Activated CD4-positive, alpha-beta T cell treated with anti-CD3 and anti-CD28 coated beads for 36 hours (primary cell): ENCODE measurements around the gene SIGMAR1. TPM values are rescaled to one million over a fixed set of nuclear protein-coding genes. Genes with fewer than 3 reads are reported as not detected.

Source experiments
- ATAC-seq: fragments of 200-7000 bp; cut with Tn5 transposase; one replicate; pipeline ENCODE4 v1.10.0; 2021; ENCODE audit warnings: mild to moderate bottlenecking, moderate library complexity
- CTCF ChIA-PET: fragments of 350-600 bp; sonication (Branson Sonifier 250); formaldehyde crosslinking; loops from one replicate; lab custom pipeline; 2021; ENCODE audit warnings: antibody characterized with exemption; lab: Charles Lee
- POLR2A ChIA-PET: fragments of 350-600 bp; sonication (Branson Sonifier 250); formaldehyde crosslinking; loops from one replicate; lab custom pipeline; 2021; ENCODE audit warnings: antibody characterized with exemption, inconsistent platforms; lab: Charles Lee
- DNase-seq: peaks from one replicate; pipeline ENCODE4 v3.0.0-alpha.2; 2020
- H3K27ac Mint-ChIP-seq: one replicate; pipeline ENCODE4 v1.8.0; 2021; ENCODE audit warnings: mixed read lengths
- H3K27me3 Mint-ChIP-seq: one replicate; pipeline ENCODE4 v1.8.0; 2021; ENCODE audit warnings: mixed read lengths
- H3K36me3 Mint-ChIP-seq: one replicate; pipeline ENCODE4 v1.8.0; 2021; ENCODE audit warnings: low read depth, mixed read lengths
- H3K4me1 Mint-ChIP-seq: one replicate; pipeline ENCODE4 v1.8.0; 2021; ENCODE audit warnings: mixed read lengths
- H3K4me3 Mint-ChIP-seq: one replicate; pipeline ENCODE4 v1.8.0; 2021; ENCODE audit warnings: mild to moderate bottlenecking, moderate library complexity, mixed read lengths
- H3K9me3 Mint-ChIP-seq: one replicate; pipeline ENCODE4 v1.8.0; 2021; ENCODE audit warnings: low read depth, mixed read lengths
- intact Hi-C, 2 experiments: fragments of 100-400 bp; cut with DNase I in 1 of 2; cut with micrococcal nuclease in 1 of 2; formaldehyde crosslinking; loops; one replicate each; pipeline versions ENCODE4 v1.14.2 to v1.15.1; 2022 to 2024; cut with DNase I, micrococcal nuclease
- total RNA-seq, 2 experiments: library from RNA; stranded (reverse); gene quantifications; one replicate each; pipeline ENCODE4 v1.2.3, GENCODE V29; 2021

The SIGMAR1 gene
- total RNA-seq, 2 experiments from 2014 or later = 63.6 to 68.0 TPM

GRCh38 chr9:34590381-34591247 is 47.0 kb downstream of the SIGMAR1 start:
- H3K36me3 Mint-ChIP-seq = no peaks in the 10 kb centered on the region
- intact Hi-C loops = loop anchor here (1.0 to 5.0 kb wide), 5 partner anchors 28 to 186 kb away; no protein-coding TSS in a partner anchor
- POLR2A ChIA-PET = no interaction called here
- H3K9me3 Mint-ChIP-seq = no peaks in the 10 kb centered on the region
- H3K4me3 Mint-ChIP-seq = peak overlapping the region; percentile 57
- CTCF ChIA-PET = interaction anchor here (0.6 to 3.0 kb wide), 24 partner anchors 8 to 1746 kb away, joined by 3 to 22 read pairs (median 4); partner anchors contain the start of genes GALT, RPP25L and SIGMAR1
- ATAC-seq (peak; percentile 11), DNase-seq (peak; percentile 42)
- H3K4me1 Mint-ChIP-seq = peaks cover 27% of the 10 kb centered on the region
- H3K27me3 Mint-ChIP-seq = peaks cover 70% of the 10 kb centered on the region
- no peak overlapping the region for H3K27ac Mint-ChIP-seq

- peaks cover 27% of the 10 kb centered on the region for H3K4me1 Mint-ChIP-seq
- peaks cover 70% of the 10 kb centered on the region for H3K27me3 Mint-ChIP-seq
- no peaks in the 10 kb centered on the region for H3K36me3 Mint-ChIP-seq
- DNase-seq (peak; percentile 55), ATAC-seq (peak; percentile 26)
- peak within 1 kb of the TSS; percentile 57 for H3K4me3 Mint-ChIP-seq
- ChIA-PET POLR2A (no interaction called here), CTCF (no interaction called here)
- no peak within 1 kb of the TSS for H3K27ac Mint-ChIP-seq
- no peaks in the 10 kb centered on the region for H3K9me3 Mint-ChIP-seq
- intact Hi-C loops = loop anchor here in 1 of 2 experiments (5.0 kb wide), 1 partner anchor 83 kb away; no protein-coding TSS in a partner anchor
These were observed 47.8 kb downstream of the SIGMAR1 start, which contains the start of gene CNTFR for GRCh38 chr9:34589636-34590380. Gene CNTFR, minus strand, starts transcription at chr9:34589724. Its CDS starts 20,743 bp downstream, at chr9:34568981.

- CTCF ChIA-PET = interaction anchor here (0.7 to 1.4 kb wide), 2 partner anchors 42 to 185 kb away, joined by 3 to 6 read pairs; no protein-coding TSS in a partner anchor
- peak overlapping the region; percentile 39 for H3K4me3 Mint-ChIP-seq
- POLR2A ChIA-PET = no interaction called here
- H3K27me3 Mint-ChIP-seq = peaks cover 72% of the 10 kb centered on the region
- H3K27ac Mint-ChIP-seq = no peak overlapping the region
- peaks cover 27% of the 10 kb centered on the region for H3K4me1 Mint-ChIP-seq
- ATAC-seq = no peak
- no peak for DNase-seq
- no peaks in the 10 kb centered on the region for H3K9me3 Mint-ChIP-seq
- intact Hi-C loops = no loop called here
- H3K36me3 Mint-ChIP-seq = no peaks in the 10 kb centered on the region
These were observed 48.6 kb downstream of the SIGMAR1 start for GRCh38 chr9:34588671-34589635.

- peak; percentile 57 for ATAC-seq
- peaks cover 69% of the 10 kb centered on the region for H3K27me3 Mint-ChIP-seq
- H3K36me3 Mint-ChIP-seq = no peaks in the 10 kb centered on the region
- H3K9me3 Mint-ChIP-seq = no peaks in the 10 kb centered on the region
- no peak for DNase-seq
- intact Hi-C loops = no loop called here
- H3K27ac Mint-ChIP-seq = no peak overlapping the region
- peaks cover 24% of the 10 kb centered on the region for H3K4me1 Mint-ChIP-seq
- no peak overlapping the region for H3K4me3 Mint-ChIP-seq
- ChIA-PET POLR2A (no interaction called here), CTCF (interaction anchor here (0.7 to 1.4 kb wide), 6 partner anchors 9 to 783 kb away, joined by 3 to 6 read pairs (median 3); no protein-coding TSS in a partner anchor)
These were observed 50.3 kb downstream of the SIGMAR1 start for GRCh38 chr9:34587271-34587670.

GRCh38 chr9:34585946-34586669 is 51.5 kb downstream of the SIGMAR1 start:
- H3K4me1 Mint-ChIP-seq = peaks cover 19% of the 10 kb centered on the region
- intact Hi-C loops = no loop called here
- no peaks in the 10 kb centered on the region for H3K9me3 Mint-ChIP-seq
- no peak overlapping the region for H3K27ac Mint-ChIP-seq
- H3K36me3 Mint-ChIP-seq = no peaks in the 10 kb centered on the region
- H3K27me3 Mint-ChIP-seq = peaks cover 70% of the 10 kb centered on the region
- ChIA-PET CTCF (no interaction called here), POLR2A (no interaction called here)
- ATAC-seq (no peak), DNase-seq (no peak)
- no peak overlapping the region for H3K4me3 Mint-ChIP-seq

GRCh38 chr9:34584970-34585369 is 52.6 kb downstream of the SIGMAR1 start:
- Mint-ChIP-seq H3K4me1 (peaks cover 9% of the 10 kb centered on the region), H3K9me3 (no peaks in the 10 kb centered on the region), H3K27me3 (peaks cover 71% of the 10 kb centered on the region), H3K27ac (no peak overlapping the region), H3K36me3 (no peaks in the 10 kb centered on the region), H3K4me3 (no peak overlapping the region)
- intact Hi-C loops = no loop called here
- POLR2A ChIA-PET = no interaction called here
- CTCF ChIA-PET = interaction anchor here (0.7 kb wide), 2 partner anchors 37 to 467 kb away, joined by 3 read pairs; no protein-coding TSS in a partner anchor
- DNase-seq (no peak), ATAC-seq (no peak)

Other genes with a start within 250 kb of the SIGMAR1 start
- 10 to 100 TPM in 1 of 2 experiments, 1 to 10 TPM in 1; 9.7 to 12.9 TPM for gene FAM219A, start 179.2 kb downstream of the SIGMAR1 start, total RNA-seq
- under 1 TPM in 1 of 2 experiments, not detected in 1; 0.34 TPM for gene DNAI1, start 179.0 kb downstream of the SIGMAR1 start, total RNA-seq
- not detected for gene ENHO, start 114.8 kb downstream of the SIGMAR1 start, total RNA-seq
- not detected for gene CNTFR, start 48.1 kb downstream of the SIGMAR1 start, total RNA-seq
- 10 to 100 TPM; 29.3 to 35.2 TPM for gene RPP25L, start 25.7 kb downstream of the SIGMAR1 start, total RNA-seq
- 10 to 100 TPM; 65.9 to 68.4 TPM for gene DCTN3, start 17.3 kb downstream of the SIGMAR1 start, total RNA-seq
- gene ARID3C, start 8.7 kb downstream of the SIGMAR1 start, total RNA-seq = under 1 TPM; 0.66 to 0.76 TPM
- gene GALT, start 8.9 kb upstream of the SIGMAR1 start, total RNA-seq = 10 to 100 TPM; 45.1 to 53.9 TPM
- gene IL11RA, start 14.4 kb upstream of the SIGMAR1 start, total RNA-seq = 10 to 100 TPM; 18.3 to 21.3 TPM
- gene CCL27, start 24.9 kb upstream of the SIGMAR1 start, total RNA-seq = under 1 TPM in 1 of 2 experiments, not detected in 1; 0.23 TPM
- gene CCL19, start 53.5 kb upstream of the SIGMAR1 start, total RNA-seq = under 1 TPM; 0.30 to 0.66 TPM
- gene CCL21, start 72.3 kb upstream of the SIGMAR1 start, total RNA-seq = not detected